ENCODE data around the gene IDH1.

GRCh38 chr2:208265801-208266552 lies 11.1 kb upstream of the IDH1 start, which contains the start of gene PIKFYVE:
- 0 out of 2 replicates have a peak, but pooled peaks have one; percentile 55 for TF ChIP-seq THYN1 (CRISPR knock-in tag; IDR thresholded peaks at IDR 0.05; ENCODE audit: borderline replicate concordance, low read depth)
- 0 out of 2 replicates have a peak, but pooled peaks have one; percentile 40 for TF ChIP-seq CTCF (CRISPR knock-in tag; IDR thresholded peaks at IDR 0.05)
- TF ChIP-seq ZNF18 (CRISPR knock-in tag; IDR thresholded peaks at IDR 0.05; ENCODE audit: insufficient replicate concordance): peak; percentile 92
- peak; percentile 89 for TF ChIP-seq ZNF772 (CRISPR knock-in tag; IDR thresholded peaks at IDR 0.05)
- peak; percentile 95 for TF ChIP-seq RXRA (CRISPR knock-in tag; IDR thresholded peaks at IDR 0.05)
- no peak for TF ChIP-seq FOXM1 (CRISPR knock-in tag; IDR thresholded peaks at IDR 0.05)
- TF ChIP-seq GABPA (IDR thresholded peaks at IDR 0.05; ENCODE audit: low read depth, low read length): peak; percentile 66
- TF ChIP-seq GABPA (CRISPR knock-in tag; IDR thresholded peaks at IDR 0.05; ENCODE audit: low read depth): peak; percentile 85
- TF ChIP-seq EZH2 (conservative IDR thresholded peaks at IDR 0.05; ENCODE audit: low read depth, low read length): no peak
- peak; percentile 95; the same call in 1 of the 2 replicates for TF ChIP-seq ZNF782 (CRISPR knock-in tag; IDR thresholded peaks at IDR 0.05; ENCODE audit: borderline replicate concordance)
- TF ChIP-seq TCF7 (IDR thresholded peaks at IDR 0.05; ENCODE audit: low read depth): no peak
- TF ChIP-seq ZNF672 (CRISPR knock-in tag; IDR thresholded peaks at IDR 0.05): peak; percentile 68; the same call in 1 of the 2 replicates
- peak; percentile 90 for TF ChIP-seq POGK (CRISPR knock-in tag; conservative IDR thresholded peaks at IDR 0.05)
- TF ChIP-seq ISL2 (CRISPR knock-in tag; IDR thresholded peaks at IDR 0.05): no peak; the same call in 1 of the 2 replicates
